HG02885 (cell line): Measurements from ENCODE around the gene PNPLA7.
"Not testable (repeated sequence)": the region's sequence is repeated elsewhere in the genome, so short reads cannot be mapped to it uniquely, and the experiment has no call there.

Source experiments
- ATAC-seq: cut with Tn5 transposase; IDR thresholded peaks from one replicate; pipeline ENCODE4 v1.9.1; 2021; ENCODE audit warnings: mild to moderate bottlenecking; ENCODE audit not compliant: unreplicated experiment, poor library complexity

PNPLA7 gene

GRCh38 chr9:137518661-137519459 lies 31.3 kb downstream of the PNPLA7 start:
- not testable (repeated sequence) for ATAC-seq

- ATAC-seq, result no peak
These were observed 33.9 kb downstream of the PNPLA7 start for GRCh38 chr9:137516144-137516917.

GRCh38 chr9:137515338-137515724 lies 34.9 kb downstream of the PNPLA7 start:
- ATAC-seq, result no peak

GRCh38 chr9:137514691-137515337 lies 35.4 kb downstream of the PNPLA7 start:
- ATAC-seq, result no peak

- not testable (repeated sequence) for ATAC-seq
These were observed 36.2 kb downstream of the PNPLA7 start for GRCh38 chr9:137513801-137514570.

- ATAC-seq, result not testable (repeated sequence)
These were observed 37.1 kb downstream of the PNPLA7 start for GRCh38 chr9:137513136-137513535.

GRCh38 chr9:137511758-137512463 lies 38.3 kb downstream of the PNPLA7 start:
- no peak for ATAC-seq

GRCh38 chr9:137511126-137511525 lies 39.1 kb downstream of the PNPLA7 start:
- not testable (repeated sequence) for ATAC-seq

- ATAC-seq, result no peak
These were observed 41.0 kb downstream of the PNPLA7 start for GRCh38 chr9:137509198-137509597.

GRCh38 chr9:137506702-137507171 lies 43.5 kb downstream of the PNPLA7 start:
- no peak for ATAC-seq

GRCh38 chr9:137506274-137506673 lies 43.9 kb downstream of the PNPLA7 start:
- ATAC-seq, result no peak

- ATAC-seq, result no peak
These were observed 44.6 kb downstream of the PNPLA7 start for GRCh38 chr9:137505421-137506140.

GRCh38 chr9:137504432-137504777 lies 45.8 kb downstream of the PNPLA7 start:
- no peak for ATAC-seq

- no peak for ATAC-seq
These were observed 47.9 kb downstream of the PNPLA7 start for GRCh38 chr9:137502008-137502911.

GRCh38 chr9:137501457-137501856 lies 48.7 kb downstream of the PNPLA7 start:
- no peak for ATAC-seq

GRCh38 chr9:137500666-137501397 lies 49.4 kb downstream of the PNPLA7 start:
- ATAC-seq, result no peak
